Endothelial cell of umbilical vein (primary cell): ENCODE results near the gene MRM1. TPM values are rescaled to one million over a fixed set of nuclear protein-coding genes. Genes with fewer than 3 reads are reported as not detected.

Experiments used
- BruUV-seq: library from RNA; stranded (reverse); fragments of 400-500 nt; replicated peaks from 2 replicates; lab custom pipeline; 2021; lab: Mats Ljungman, UMichigan
- CTCF ChIA-PET: fragments of 300-600, 350-600 bp; sonication (Branson Sonifier 250); formaldehyde crosslinking; loops from one replicate; lab custom pipeline; 2021; ENCODE audit warnings: antibody characterized with exemption, inconsistent platforms; lab: Charles Lee
- POLR2A ChIA-PET: fragments of 300-600, 350-600 bp; sonication (Branson Sonifier 250); formaldehyde crosslinking; loops from one replicate; lab custom pipeline; 2021; ENCODE audit warnings: antibody characterized with exemption, inconsistent platforms; lab: Charles Lee
- DNase-seq: peaks from one replicate; pipeline ENCODE4 v3.0.0-alpha.2; 2011; ENCODE audit warnings: low read depth, low spot score
- FAIRE-seq: peaks from 2 replicates; lab custom pipeline; 2011; peaks lifted over from hg19 to GRCh38; lab: Jason Lieb, UNC
- H2AFZ ChIP-seq: 2 replicates; pipeline ENCODE4 v1.6.0; 2012; ENCODE audit warnings: low read depth, low read length, control low read depth, inconsistent platforms
- H3K27ac ChIP-seq: 2 replicates; pipeline ENCODE4 v1.5.1; 2011; ENCODE audit warnings: low read depth, mild to moderate bottlenecking, control low read depth, low read length, moderate library complexity; ENCODE audit not compliant: insufficient read depth
- H3K27me3 ChIP-seq, 2 experiments: 2 replicates each; pipeline versions ENCODE4 v1.6.0 to v1.6.1; 2011; ENCODE audit warnings: low read length in 2 of 2, mixed read lengths in 1 of 2; ENCODE audit not compliant: control insufficient read depth in 2 of 2, insufficient read depth in 2 of 2
- H3K36me3 ChIP-seq, 2 experiments: 2 replicates in 1 of 2; 3 replicates in 1 of 2; pipeline ENCODE4 v1.5.1; 2011; ENCODE audit warnings: low read length in 2 of 2, mild to moderate bottlenecking in 1 of 2, moderate library complexity in 1 of 2; ENCODE audit not compliant: control insufficient read depth in 2 of 2, insufficient read depth in 2 of 2; ENCODE audit errors: extremely low read depth in 1 of 2
- H3K4me1 ChIP-seq: 3 replicates; pipeline ENCODE4 v1.5.1; 2011; ENCODE audit warnings: mild to moderate bottlenecking, low read length; ENCODE audit not compliant: control insufficient read depth, insufficient read depth; ENCODE audit errors: extremely low read depth
- H3K4me2 ChIP-seq: 2 replicates; pipeline ENCODE4 v1.6.1; 2011; ENCODE audit warnings: low read length, control low read depth, mixed read lengths; ENCODE audit not compliant: insufficient read depth
- H3K4me3 ChIP-seq, 3 experiments: fragments of 200-600 bp in 1 of 3; sonication (generic), shearing (Covaris generic) in 1 of 3; replicated peaks in 1 of 3; 2 replicates each; pipeline ENCODE4 v1.5.1; 2011 to 2016; ENCODE audit warnings: control low read depth in 3 of 3, low read length in 3 of 3, mild to moderate bottlenecking in 2 of 3, inconsistent platforms in 1 of 3, low read depth in 1 of 3, moderate library complexity in 1 of 3; ENCODE audit not compliant: insufficient read depth in 1 of 3
- H3K79me2 ChIP-seq: 2 replicates; pipeline ENCODE4 v1.6.0; 2012; ENCODE audit warnings: low read length, inconsistent platforms; ENCODE audit not compliant: control insufficient read depth, insufficient read depth
- H3K9ac ChIP-seq: replicated peaks from 2 replicates; pipeline ENCODE3; 2011; ENCODE audit warnings: low read length, control low read depth; ENCODE audit not compliant: insufficient read depth; ENCODE audit errors: extremely low read depth
- H3K9me1 ChIP-seq: replicated peaks from 3 replicates; pipeline ENCODE4 v1.6.0; 2011; ENCODE audit warnings: mild to moderate bottlenecking, low read length; ENCODE audit not compliant: control insufficient read depth, insufficient read depth; ENCODE audit errors: extremely low read depth
- H3K9me3 ChIP-seq: replicated peaks from 2 replicates; pipeline ENCODE4 v1.5.1; 2012; ENCODE audit warnings: low read length, inconsistent platforms; ENCODE audit not compliant: control insufficient read depth, insufficient read depth
- H4K20me1 ChIP-seq: replicated peaks from 2 replicates; pipeline ENCODE3; 2011; ENCODE audit warnings: mild to moderate bottlenecking, low read length; ENCODE audit not compliant: control insufficient read depth, insufficient read depth; ENCODE audit errors: extremely low read depth
- CTCF ChIP-seq, 2 donors: IDR thresholded peaks; 1 replicate in 1 of 2; 2 replicates in 1 of 2; pipeline ENCODE4 v1.5.1; 2011; ENCODE audit warnings: low read length in 2 of 2, mild to moderate bottlenecking in 2 of 2, moderate library complexity in 2 of 2, control low read depth in 1 of 2, inconsistent platforms in 1 of 2, low read depth in 1 of 2; ENCODE audit not compliant: insufficient read depth in 1 of 2; ENCODE audit errors: extremely low read depth in 1 of 2
- EZH2 ChIP-seq: IDR thresholded peaks from 2 replicates; pipeline ENCODE4 v1.6.1; 2012; ENCODE audit warnings: borderline replicate concordance, low read depth, mild to moderate bottlenecking, moderate library complexity, low read length, inconsistent platforms; ENCODE audit not compliant: severe bottlenecking
- FOS ChIP-seq: IDR thresholded peaks from 2 replicates; pipeline ENCODE4 v1.6.1; 2011; ENCODE audit warnings: mild to moderate bottlenecking, low read length, moderate library complexity, borderline replicate concordance; ENCODE audit not compliant: insufficient read depth
- GATA2 ChIP-seq: IDR thresholded peaks from 2 replicates; pipeline ENCODE4 v1.7.0; 2011; ENCODE audit warnings: low read depth, mild to moderate bottlenecking, moderate library complexity, mixed read lengths, low read length; ENCODE audit not compliant: insufficient read length, insufficient read depth
- JUN ChIP-seq: IDR thresholded peaks from 2 replicates; pipeline ENCODE4 v1.6.1; 2011; ENCODE audit warnings: borderline replicate concordance, low read depth; ENCODE audit not compliant: insufficient read length, insufficient read depth
- MYC ChIP-seq: IDR thresholded peaks from one replicate; pipeline ENCODE4 v1.6.1; 2011; ENCODE audit warnings: mild to moderate bottlenecking, low read depth, low read length
- POLR2A ChIP-seq: IDR thresholded peaks from 2 replicates; pipeline ENCODE4 v1.6.1; 2012; ENCODE audit warnings: low read depth, mild to moderate bottlenecking, control low read depth, low read length
- POLR2AphosphoS5 ChIP-seq: IDR thresholded peaks from 2 replicates; pipeline ENCODE4 v1.6.1; 2012; ENCODE audit warnings: low read depth, mild to moderate bottlenecking, control low read depth, low read length, moderate library complexity; ENCODE audit not compliant: insufficient read depth
- dilution Hi-C: fragments of 300-500 bp; cut with MboI; formaldehyde crosslinking; loops from one replicate; pipeline ENCODE4 v1.15.0; 2019; ENCODE audit warnings: low sequenced_read_pairs; ENCODE audit not compliant: extremely low pct_ligation_motif_present
- intact Hi-C: fragments of 100-400 bp; cut with micrococcal nuclease; formaldehyde crosslinking; loops from one replicate; pipeline ENCODE4 v1.10.0; 2022
- polyA plus RNA-seq, 4 experiments: library from polyadenylated mRNA; depleted of rRNA in 3 of 4; stranded (reverse) in 3 of 4; unstranded in 1 of 4; fragments of >200 nt; gene quantifications; 2 replicates each; pipeline versions ENCODE4 v1.2.1 to v1.2.3, GENCODE V29; 2011 to 2012; ENCODE audit warnings: missing spikeins in 1 of 4
- total RNA-seq: library from RNA; stranded (reverse); gene quantifications from 2 replicates; pipeline ENCODE4 v1.2.3, GENCODE V29; 2021
- TF ChIP-seq, protein P1 (sequence below): IDR thresholded peaks from 2 replicates; pipeline ENCODE4 v1.6.1; 2011; ENCODE audit not compliant: insufficient read depth, insufficient read length

The MRM1 gene
- total and polyA plus RNA-seq, 2 donors (not counting 3 experiments of a cell fraction or from before 2014, with no cell fraction given) = 3.7 to 5.9 TPM

DNA sequence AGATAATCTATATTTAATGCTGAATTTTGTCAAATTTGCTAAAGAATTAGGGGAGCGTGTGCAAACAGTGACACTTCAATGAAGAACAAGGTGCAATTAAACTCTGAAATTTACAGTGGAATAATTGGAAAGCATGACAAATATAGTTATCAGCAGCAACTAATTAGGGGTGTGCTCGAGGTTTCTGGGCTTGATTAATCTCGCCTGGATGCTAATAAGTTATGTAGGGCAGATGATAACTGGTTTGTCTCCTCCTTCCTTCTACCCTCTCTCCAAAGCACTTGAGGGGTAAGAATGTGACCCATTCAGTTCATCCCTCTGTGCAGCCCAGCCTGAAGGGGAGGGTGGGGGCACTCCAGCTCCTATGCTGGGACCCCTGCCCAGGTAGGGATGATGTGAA is 21.9 kb downstream of the MRM1 start:
- dilution Hi-C loops = no loop called here
- H3K4me1 ChIP-seq = no peaks in the 10 kb centered on the region
- ChIA-PET CTCF (interaction anchor here (0.9 to 1.9 kb wide), 3 partner anchors 21 to 750 kb away, joined by 3 to 8 read pairs (median 3); no protein-coding TSS in a partner anchor), POLR2A (no interaction called here)
- no peak overlapping the region for H3K4me3 ChIP-seq
- no peak overlapping the region for H3K9ac ChIP-seq
- FAIRE-seq (no peak), DNase-seq (no peak)
- H3K9me3 ChIP-seq = no peaks in the 10 kb centered on the region
- BruUV-seq = no TSS peak
- no peaks in the 10 kb centered on the region for H3K79me2 ChIP-seq
- TF ChIP-seq EZH2 (no peak), GATA2 (no peak), FOS (no peak)
- no peak overlapping the region for H3K27ac ChIP-seq
- H3K9me1 ChIP-seq = no peaks in the 10 kb centered on the region
- no peaks in the 10 kb centered on the region for H4K20me1 ChIP-seq
- no peak overlapping the region for H3K4me2 ChIP-seq
- no peak overlapping the region for H2AFZ ChIP-seq
- H3K27me3 ChIP-seq = no peaks in the 10 kb centered on the region
- intact Hi-C loops = no loop called here
- H3K36me3 ChIP-seq = no peaks in the 10 kb centered on the region

GRCh38 chr17:36625188-36625587 is 23.8 kb downstream of the MRM1 start:
- no peak for FAIRE-seq
- POLR2A ChIA-PET = no interaction called here
- H3K27ac ChIP-seq = no peak overlapping the region
- no TSS peak for BruUV-seq
- H3K79me2 ChIP-seq = no peaks in the 10 kb centered on the region
- H3K9me1 ChIP-seq = no peaks in the 10 kb centered on the region
- no peaks in the 10 kb centered on the region for H4K20me1 ChIP-seq
- H3K9ac ChIP-seq = no peak overlapping the region
- H3K27me3 ChIP-seq = no peaks in the 10 kb centered on the region
- H3K9me3 ChIP-seq = no peaks in the 10 kb centered on the region
- no peaks in the 10 kb centered on the region for H3K36me3 ChIP-seq
- no peak for DNase-seq
- dilution Hi-C loops = no loop called here
- intact Hi-C loops = no loop called here
- H3K4me1 ChIP-seq = no peaks in the 10 kb centered on the region
- H3K4me3 ChIP-seq = no peak overlapping the region
- H3K4me2 ChIP-seq = no peak overlapping the region
- CTCF ChIA-PET = interaction anchor here (0.6 to 9.1 kb wide), 28 partner anchors 9 to 773 kb away, joined by 3 to 201 read pairs (median 5); partner anchors contain the start of gene MRM1
- H2AFZ ChIP-seq = no peak overlapping the region
- no peak for TF ChIP-seq JUN
- TF ChIP-seq, protein P1, sequence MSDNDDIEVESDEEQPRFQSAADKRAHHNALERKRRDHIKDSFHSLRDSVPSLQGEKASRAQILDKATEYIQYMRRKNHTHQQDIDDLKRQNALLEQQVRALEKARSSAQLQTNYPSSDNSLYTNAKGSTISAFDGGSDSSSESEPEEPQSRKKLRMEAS = no peak
- TF ChIP-seq POLR2A = no peak
- no peak for TF ChIP-seq GATA2
- TF ChIP-seq CTCF (IDR thresholded peaks at IDR 0.05; ENCODE audit: extremely low read depth in 1 of 2, insufficient read depth in 1 of 2, low read depth in 1 of 2, low read length in 2 of 2) = no peak
- TF ChIP-seq EZH2 = no peak
- TF ChIP-seq MYC = no peak
- TF ChIP-seq FOS = no peak
- TF ChIP-seq POLR2AphosphoS5 = no peak
